Tibial nerve (tissue), 4 donors: Measurements from ENCODE around the gene PCMT1.

ENCODE experiments used
- EP300 ChIP-seq, 2 donors: sonication (generic); formaldehyde crosslinking; IDR thresholded peaks; one replicate each; pipeline ENCODE4 v1.6.1; 2017; ENCODE audit warnings: antibody characterized with exemption in 2 of 2, mild to moderate bottlenecking in 1 of 2
- POLR2A ChIP-seq, 2 donors: fragments of 450-650 bp; IDR thresholded peaks; one replicate each; pipeline ENCODE4 v1.6.1; 2017; ENCODE audit warnings: antibody characterized with exemption in 2 of 2, mild to moderate bottlenecking in 2 of 2, moderate library complexity in 2 of 2
- TF ChIP-seq, protein P1 (sequence below), 5 experiments: fragments of 200-600 bp in 3 of 5; fragments of 450-650 bp in 2 of 5; sonication (generic) in 3 of 5; IDR thresholded peaks; one replicate each; pipeline ENCODE4 v1.5.1; 2016 to 2019; ENCODE audit warnings: antibody characterized with exemption in 5 of 5, mild to moderate bottlenecking in 3 of 5, moderate library complexity in 2 of 5

DNA sequence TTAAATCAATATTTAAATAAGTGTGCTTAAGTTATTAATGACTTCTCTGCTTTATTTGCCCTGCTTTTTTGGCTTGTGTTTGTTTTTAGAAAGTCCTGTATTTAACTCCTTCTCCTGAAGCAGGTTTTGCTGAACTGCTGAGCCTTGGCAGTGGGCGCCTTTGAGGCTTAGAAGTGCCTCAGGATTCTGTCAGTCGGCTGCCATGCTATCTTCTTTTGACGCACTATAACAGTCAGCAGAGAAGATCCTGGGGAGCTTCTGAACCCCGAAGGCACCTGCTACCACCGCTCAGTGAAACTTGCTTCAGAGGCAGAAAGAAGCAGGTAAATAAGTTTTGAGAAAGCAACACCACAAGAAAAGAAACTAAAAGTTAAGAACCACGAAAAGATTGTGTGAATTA lies 22.4 kb downstream of the PCMT1 start:
- TF ChIP-seq EP300 (IDR thresholded peaks at IDR 0.05) (no peak), POLR2A (IDR thresholded peaks at IDR 0.05) (no peak)
- TF ChIP-seq, protein P1, sequence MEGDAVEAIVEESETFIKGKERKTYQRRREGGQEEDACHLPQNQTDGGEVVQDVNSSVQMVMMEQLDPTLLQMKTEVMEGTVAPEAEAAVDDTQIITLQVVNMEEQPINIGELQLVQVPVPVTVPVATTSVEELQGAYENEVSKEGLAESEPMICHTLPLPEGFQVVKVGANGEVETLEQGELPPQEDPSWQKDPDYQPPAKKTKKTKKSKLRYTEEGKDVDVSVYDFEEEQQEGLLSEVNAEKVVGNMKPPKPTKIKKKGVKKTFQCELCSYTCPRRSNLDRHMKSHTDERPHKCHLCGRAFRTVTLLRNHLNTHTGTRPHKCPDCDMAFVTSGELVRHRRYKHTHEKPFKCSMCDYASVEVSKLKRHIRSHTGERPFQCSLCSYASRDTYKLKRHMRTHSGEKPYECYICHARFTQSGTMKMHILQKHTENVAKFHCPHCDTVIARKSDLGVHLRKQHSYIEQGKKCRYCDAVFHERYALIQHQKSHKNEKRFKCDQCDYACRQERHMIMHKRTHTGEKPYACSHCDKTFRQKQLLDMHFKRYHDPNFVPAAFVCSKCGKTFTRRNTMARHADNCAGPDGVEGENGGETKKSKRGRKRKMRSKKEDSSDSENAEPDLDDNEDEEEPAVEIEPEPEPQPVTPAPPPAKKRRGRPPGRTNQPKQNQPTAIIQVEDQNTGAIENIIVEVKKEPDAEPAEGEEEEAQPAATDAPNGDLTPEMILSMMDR (IDR thresholded peaks at IDR 0.05), result no peak
